WTC11 (cell line): Measurements from ENCODE around the gene MRPS6.

Source experiments
- CREB1 ChIP-seq: sonication (generic); formaldehyde crosslinking; IDR thresholded peaks from 2 replicates; pipeline ENCODE4 v1.8.0; 2023; ENCODE audit warnings: mild to moderate bottlenecking, missing genetic modification reagents
- CTCF ChIP-seq: fragments of 200-600 bp; IDR thresholded peaks from 2 replicates; pipeline ENCODE4 v1.8.0; 2022; ENCODE audit warnings: antibody characterized with exemption
- ELF4 ChIP-seq: sonication (generic); formaldehyde crosslinking; IDR thresholded peaks from 2 replicates; pipeline ENCODE4 v1.8.1; 2022; ENCODE audit warnings: low read depth, mild to moderate bottlenecking, moderate library complexity, missing genetic modification reagents
- ESRRA ChIP-seq: sonication (generic); formaldehyde crosslinking; IDR thresholded peaks from 2 replicates; pipeline ENCODE4 v1.8.1; 2022; ENCODE audit warnings: mild to moderate bottlenecking, missing genetic modification reagents, borderline replicate concordance
- NR2C2 ChIP-seq: sonication (generic); formaldehyde crosslinking; IDR thresholded peaks from 2 replicates; pipeline ENCODE4 v1.8.0; 2022; ENCODE audit warnings: mild to moderate bottlenecking, missing genetic modification reagents
- TCF7 ChIP-seq: sonication (generic); formaldehyde crosslinking; IDR thresholded peaks from 2 replicates; pipeline ENCODE4 v1.8.0; 2022; ENCODE audit warnings: mild to moderate bottlenecking, low read depth, missing genetic modification reagents, moderate library complexity
- TEAD4 ChIP-seq: sonication (generic); formaldehyde crosslinking; IDR thresholded peaks from 2 replicates; pipeline ENCODE4 v1.8.0; 2022; ENCODE audit warnings: mild to moderate bottlenecking, missing genetic modification reagents
- ZNF671 ChIP-seq: fragments of 250-450 bp; sonication (Bioruptor Pico); IDR thresholded peaks from 2 replicates; pipeline ENCODE4 v1.8.0; 2021; ENCODE audit warnings: mild to moderate bottlenecking
- TF ChIP-seq, protein P1 (sequence below): sonication (generic); formaldehyde crosslinking; conservative IDR thresholded peaks from 2 replicates; pipeline ENCODE4 v1.8.1; 2022; ENCODE audit warnings: mild to moderate bottlenecking, missing genetic modification reagents
- TF ChIP-seq, protein P2 (sequence below): sonication (generic); formaldehyde crosslinking; IDR thresholded peaks from 2 replicates; pipeline ENCODE4 v1.8.0; 2022; ENCODE audit warnings: mild to moderate bottlenecking, missing genetic modification reagents
- TF ChIP-seq, protein P3 (sequence below): sonication (generic); formaldehyde crosslinking; IDR thresholded peaks from 2 replicates; pipeline ENCODE4 v1.8.1; 2022; ENCODE audit warnings: low read depth, mild to moderate bottlenecking, moderate library complexity, missing genetic modification reagents, borderline replicate concordance

GRCh38 chr21:34085129-34085528 is 11.8 kb downstream of the MRPS6 start:
- TF ChIP-seq, protein P1, sequence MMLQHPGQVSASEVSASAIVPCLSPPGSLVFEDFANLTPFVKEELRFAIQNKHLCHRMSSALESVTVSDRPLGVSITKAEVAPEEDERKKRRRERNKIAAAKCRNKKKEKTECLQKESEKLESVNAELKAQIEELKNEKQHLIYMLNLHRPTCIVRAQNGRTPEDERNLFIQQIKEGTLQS (CRISPR knock-in tag), result no peak
- no peak for TF ChIP-seq CTCF
- no peak for TF ChIP-seq ZNF671
- TF ChIP-seq, protein P2, sequence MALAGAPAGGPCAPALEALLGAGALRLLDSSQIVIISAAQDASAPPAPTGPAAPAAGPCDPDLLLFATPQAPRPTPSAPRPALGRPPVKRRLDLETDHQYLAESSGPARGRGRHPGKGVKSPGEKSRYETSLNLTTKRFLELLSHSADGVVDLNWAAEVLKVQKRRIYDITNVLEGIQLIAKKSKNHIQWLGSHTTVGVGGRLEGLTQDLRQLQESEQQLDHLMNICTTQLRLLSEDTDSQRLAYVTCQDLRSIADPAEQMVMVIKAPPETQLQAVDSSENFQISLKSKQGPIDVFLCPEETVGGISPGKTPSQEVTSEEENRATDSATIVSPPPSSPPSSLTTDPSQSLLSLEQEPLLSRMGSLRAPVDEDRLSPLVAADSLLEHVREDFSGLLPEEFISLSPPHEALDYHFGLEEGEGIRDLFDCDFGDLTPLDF (CRISPR knock-in tag), result no peak
- no peak for TF ChIP-seq TEAD4 (CRISPR knock-in tag)
- no peak for TF ChIP-seq NR2C2 (CRISPR knock-in tag)
- TF ChIP-seq, protein P3, sequence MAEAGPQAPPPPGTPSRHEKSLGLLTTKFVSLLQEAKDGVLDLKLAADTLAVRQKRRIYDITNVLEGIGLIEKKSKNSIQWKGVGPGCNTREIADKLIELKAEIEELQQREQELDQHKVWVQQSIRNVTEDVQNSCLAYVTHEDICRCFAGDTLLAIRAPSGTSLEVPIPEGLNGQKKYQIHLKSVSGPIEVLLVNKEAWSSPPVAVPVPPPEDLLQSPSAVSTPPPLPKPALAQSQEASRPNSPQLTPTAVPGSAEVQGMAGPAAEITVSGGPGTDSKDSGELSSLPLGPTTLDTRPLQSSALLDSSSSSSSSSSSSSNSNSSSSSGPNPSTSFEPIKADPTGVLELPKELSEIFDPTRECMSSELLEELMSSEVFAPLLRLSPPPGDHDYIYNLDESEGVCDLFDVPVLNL (CRISPR knock-in tag), result no peak
- no peak for TF ChIP-seq CREB1
- no peak for TF ChIP-seq ELF4 (CRISPR knock-in tag)
- no peak for TF ChIP-seq ESRRA (CRISPR knock-in tag)
- TF ChIP-seq TCF7 (CRISPR knock-in tag), result no peak
